MCF 10A (cell line): ENCODE data around the gene DHRS7B. TPM values are rescaled to one million over a fixed set of nuclear protein-coding genes. Genes with fewer than 3 reads are reported as not detected.

Source experiments
- BruUV-seq: library from RNA; stranded (reverse); fragments of 400-500 nt; replicated peaks from 2 replicates; lab custom pipeline; 2021; lab: Mats Ljungman, UMichigan
- CTCF ChIA-PET: fragments of 300-600 bp; sonication (Branson Sonifier 250); formaldehyde crosslinking; extraction: SDS; loops from one replicate; lab custom pipeline; 2021; ENCODE audit warnings: antibody characterized with exemption, inconsistent platforms; lab: Yijun Ruan, JAX
- POLR2A ChIA-PET: fragments of 300-600, 350-650 bp; sonication (Branson Sonifier 250); formaldehyde crosslinking; extraction: SDS; loops from one replicate; lab custom pipeline; 2020; ENCODE audit warnings: antibody characterized with exemption, inconsistent platforms; lab: Yijun Ruan, JAX
- DNase-seq: peaks from one replicate; pipeline ENCODE4 v3.0.0-alpha.2; 2018; ENCODE audit not compliant: unreplicated experiment
- H3K27ac Mint-ChIP-seq: one replicate; pipeline ENCODE4 v1.8.0; 2022; ENCODE audit warnings: mild to moderate bottlenecking, low read depth, mixed read lengths; ENCODE audit not compliant: unreplicated experiment
- H3K27me3 Mint-ChIP-seq: one replicate; pipeline ENCODE4 v1.8.0; 2022; ENCODE audit warnings: mixed read lengths; ENCODE audit not compliant: insufficient read depth, unreplicated experiment
- H3K36me3 Mint-ChIP-seq: one replicate; pipeline ENCODE4 v1.8.0; 2022; ENCODE audit warnings: mild to moderate bottlenecking, moderate library complexity, mixed read lengths; ENCODE audit not compliant: insufficient read depth, unreplicated experiment
- H3K4me1 Mint-ChIP-seq: one replicate; pipeline ENCODE4 v1.8.0; 2022; ENCODE audit warnings: mixed read lengths; ENCODE audit not compliant: insufficient read depth, unreplicated experiment
- H3K4me3 Mint-ChIP-seq: one replicate; pipeline ENCODE4 v1.8.0; 2022; ENCODE audit warnings: mild to moderate bottlenecking, moderate library complexity, mixed read lengths; ENCODE audit not compliant: unreplicated experiment
- H3K9me3 Mint-ChIP-seq: one replicate; pipeline ENCODE4 v1.8.0; 2022; ENCODE audit warnings: mixed read lengths; ENCODE audit not compliant: unreplicated experiment
- CTCF ChIP-seq: fragments of 200-600 bp; IDR thresholded peaks from one replicate; pipeline ENCODE4 v1.8.0; 2022; ENCODE audit warnings: antibody characterized with exemption, mild to moderate bottlenecking; ENCODE audit not compliant: unreplicated experiment
- intact Hi-C: fragments of 100-400 bp; cut with micrococcal nuclease; formaldehyde crosslinking; loops from 2 replicates; pipeline ENCODE4 v1.14.1; 2022
- total RNA-seq: library from RNA; stranded (reverse); gene quantifications from 2 replicates; pipeline ENCODE4 v1.2.3, GENCODE V29; 2022

DHRS7B gene
- total RNA-seq, 1 experiment from 2014 or later: 18.0 TPM

- Mint-ChIP-seq H3K27me3 (no peaks in the 10 kb centered on the region), H3K27ac (no peak overlapping the region), H3K4me3 (no peak overlapping the region), H3K36me3 (no peaks in the 10 kb centered on the region), H3K9me3 (no peaks in the 10 kb centered on the region), H3K4me1 (no peaks in the 10 kb centered on the region)
- intact Hi-C loops: no loop called here
- ChIA-PET POLR2A (no interaction called here), CTCF (no interaction called here)
- DNase-seq: no peak
- no peak for TF ChIP-seq CTCF
- BruUV-seq: no TSS peak
These were observed 37.6 kb upstream of the DHRS7B start for GRCh38 chr17:21089145-21089544.

GRCh38 chr17:21089933-21090901 is 36.5 kb upstream of the DHRS7B start:
- CTCF ChIA-PET: no interaction called here
- H3K4me3 Mint-ChIP-seq: no peak overlapping the region
- no peak overlapping the region for H3K27ac Mint-ChIP-seq
- H3K9me3 Mint-ChIP-seq: no peaks in the 10 kb centered on the region
- DNase-seq: no peak
- POLR2A ChIA-PET: interaction anchor here (0.6 kb wide), 1 partner anchor 300 kb away, joined by 3 read pairs; no protein-coding TSS in a partner anchor
- BruUV-seq: no TSS peak
- no peak for TF ChIP-seq CTCF
- H3K27me3 Mint-ChIP-seq: no peaks in the 10 kb centered on the region
- no peaks in the 10 kb centered on the region for H3K4me1 Mint-ChIP-seq
- H3K36me3 Mint-ChIP-seq: no peaks in the 10 kb centered on the region
- intact Hi-C loops: no loop called here

DNA sequence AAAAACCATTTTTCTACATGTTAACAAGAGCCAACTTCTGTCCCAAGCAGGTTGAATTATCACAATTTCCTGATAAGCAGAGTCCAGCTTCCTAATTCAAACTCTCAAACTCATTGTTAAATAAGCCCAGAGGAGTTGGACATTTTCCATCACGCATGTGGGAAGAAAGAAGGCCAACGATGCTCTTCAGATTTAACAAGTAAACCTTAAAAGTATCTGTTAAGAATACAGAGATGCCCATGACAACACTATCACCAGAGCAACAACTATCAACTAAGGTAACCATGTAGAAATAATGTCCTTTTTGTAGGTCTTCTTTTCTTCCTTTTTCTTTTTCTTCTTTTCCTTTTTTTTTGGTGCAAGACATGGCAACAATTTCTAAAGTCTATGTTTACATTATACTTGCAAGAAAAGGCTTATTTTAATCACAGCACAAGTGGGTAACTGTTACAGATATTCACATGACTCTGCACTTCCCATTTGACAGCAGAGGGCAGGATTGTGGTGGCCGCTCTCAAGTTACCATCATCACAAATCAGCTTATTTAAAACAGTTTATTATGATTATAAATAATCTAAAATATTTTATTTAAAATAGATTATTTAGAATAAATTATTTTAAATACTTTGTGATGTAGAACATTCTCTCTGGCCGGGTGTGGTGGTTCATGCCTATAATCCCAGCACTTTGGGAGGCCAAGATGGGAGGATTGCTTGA is 35.7 kb upstream of the DHRS7B start:
- Mint-ChIP-seq H3K27ac (no peak overlapping the region), H3K9me3 (no peaks in the 10 kb centered on the region), H3K27me3 (no peaks in the 10 kb centered on the region), H3K4me3 (no peak overlapping the region), H3K4me1 (no peaks in the 10 kb centered on the region), H3K36me3 (no peaks in the 10 kb centered on the region)
- no TSS peak for BruUV-seq
- ChIA-PET CTCF (interaction anchor here (0.9 to 2.2 kb wide), 2 partner anchors 9 to 28 kb away, joined by 4 to 8 read pairs; no protein-coding TSS in a partner anchor), POLR2A (interaction anchor here (1.0 kb wide), 1 partner anchor 48 kb away, joined by 3 read pairs; the partner anchor contains the start of gene USP22)
- intact Hi-C loops: no loop called here
- TF ChIP-seq CTCF: no peak
- DNase-seq: no peak

DNA sequence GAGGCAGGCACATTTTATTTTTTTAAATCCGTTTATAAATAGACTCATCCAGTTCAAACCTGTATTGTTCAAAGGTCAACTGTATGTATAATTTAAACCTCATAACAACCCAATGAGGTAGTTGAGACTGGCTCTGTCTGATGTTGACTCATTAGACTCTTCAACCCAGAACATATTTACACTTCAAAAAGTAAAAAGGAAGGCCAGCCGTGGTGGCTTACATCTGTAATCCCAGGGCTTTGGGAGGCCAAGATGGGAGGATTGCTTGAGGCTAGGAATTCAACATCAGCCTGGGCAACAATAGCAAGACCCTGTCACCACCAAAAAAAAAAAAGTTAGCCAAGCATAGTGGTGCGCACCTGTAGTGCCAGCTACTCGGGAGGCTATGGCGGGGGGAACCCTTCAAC is 32.5 kb upstream of the DHRS7B start:
- H3K36me3 Mint-ChIP-seq: no peaks in the 10 kb centered on the region
- POLR2A ChIA-PET: no interaction called here
- CTCF ChIA-PET: interaction anchor here (0.8 to 2.2 kb wide), 4 partner anchors 10 to 185 kb away, joined by 3 to 10 read pairs (median 3); no protein-coding TSS in a partner anchor
- peaks cover 8% of the 10 kb centered on the region for H3K4me1 Mint-ChIP-seq
- no peak overlapping the region for H3K27ac Mint-ChIP-seq
- H3K9me3 Mint-ChIP-seq: no peaks in the 10 kb centered on the region
- H3K27me3 Mint-ChIP-seq: no peaks in the 10 kb centered on the region
- H3K4me3 Mint-ChIP-seq: no peak overlapping the region
- no peak for DNase-seq
- intact Hi-C loops: no loop called here
- no peak for TF ChIP-seq CTCF
- BruUV-seq: no TSS peak
